ENCODE data around the gene TYK2. TPM values are rescaled to one million over a fixed set of nuclear protein-coding genes. Genes with fewer than 3 reads are reported as not detected.
"Not testable (repeated sequence)": the region's sequence is repeated elsewhere in the genome, so short reads cannot be mapped to it uniquely, and the experiment has no call there.

TYK2 gene
- total RNA-seq, 1 experiment from 2014 or later: 130 TPM

- DNase-seq: no peak
- no peak overlapping the region for H3K4me3 Mint-ChIP-seq (ENCODE audit: low read depth, unreplicated experiment)
- H3K27me3 Mint-ChIP-seq (ENCODE audit: unreplicated experiment): no peaks in the 10 kb centered on the region
- H3K36me3 Mint-ChIP-seq (ENCODE audit: insufficient read depth, unreplicated experiment): peaks cover 32% of the 10 kb centered on the region
- H3K27ac Mint-ChIP-seq (ENCODE audit: unreplicated experiment): no peak overlapping the region
- CTCF ChIA-PET: interaction anchor here (0.7 to 0.8 kb wide), 2 partner anchors 14 to 18 kb away, joined by 3 to 6 read pairs; no protein-coding TSS in a partner anchor
- no TSS peak for BruUV-seq (replicated peaks)
- TF ChIP-seq, protein P1, sequence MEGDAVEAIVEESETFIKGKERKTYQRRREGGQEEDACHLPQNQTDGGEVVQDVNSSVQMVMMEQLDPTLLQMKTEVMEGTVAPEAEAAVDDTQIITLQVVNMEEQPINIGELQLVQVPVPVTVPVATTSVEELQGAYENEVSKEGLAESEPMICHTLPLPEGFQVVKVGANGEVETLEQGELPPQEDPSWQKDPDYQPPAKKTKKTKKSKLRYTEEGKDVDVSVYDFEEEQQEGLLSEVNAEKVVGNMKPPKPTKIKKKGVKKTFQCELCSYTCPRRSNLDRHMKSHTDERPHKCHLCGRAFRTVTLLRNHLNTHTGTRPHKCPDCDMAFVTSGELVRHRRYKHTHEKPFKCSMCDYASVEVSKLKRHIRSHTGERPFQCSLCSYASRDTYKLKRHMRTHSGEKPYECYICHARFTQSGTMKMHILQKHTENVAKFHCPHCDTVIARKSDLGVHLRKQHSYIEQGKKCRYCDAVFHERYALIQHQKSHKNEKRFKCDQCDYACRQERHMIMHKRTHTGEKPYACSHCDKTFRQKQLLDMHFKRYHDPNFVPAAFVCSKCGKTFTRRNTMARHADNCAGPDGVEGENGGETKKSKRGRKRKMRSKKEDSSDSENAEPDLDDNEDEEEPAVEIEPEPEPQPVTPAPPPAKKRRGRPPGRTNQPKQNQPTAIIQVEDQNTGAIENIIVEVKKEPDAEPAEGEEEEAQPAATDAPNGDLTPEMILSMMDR (IDR thresholded peaks at IDR 0.05; ENCODE audit: unreplicated experiment): no peak
- no peaks in the 10 kb centered on the region for H3K4me1 Mint-ChIP-seq (ENCODE audit: low read depth, unreplicated experiment)
- intact Hi-C loops (cut with micrococcal nuclease; ENCODE audit: unreplicated experiment): no loop called here
- no peaks in the 10 kb centered on the region for H3K9me3 Mint-ChIP-seq (ENCODE audit: low read depth, unreplicated experiment)
Observed at GRCh38 chr19:10374931-10375330, 5.4 kb downstream of the TYK2 start.

DNA sequence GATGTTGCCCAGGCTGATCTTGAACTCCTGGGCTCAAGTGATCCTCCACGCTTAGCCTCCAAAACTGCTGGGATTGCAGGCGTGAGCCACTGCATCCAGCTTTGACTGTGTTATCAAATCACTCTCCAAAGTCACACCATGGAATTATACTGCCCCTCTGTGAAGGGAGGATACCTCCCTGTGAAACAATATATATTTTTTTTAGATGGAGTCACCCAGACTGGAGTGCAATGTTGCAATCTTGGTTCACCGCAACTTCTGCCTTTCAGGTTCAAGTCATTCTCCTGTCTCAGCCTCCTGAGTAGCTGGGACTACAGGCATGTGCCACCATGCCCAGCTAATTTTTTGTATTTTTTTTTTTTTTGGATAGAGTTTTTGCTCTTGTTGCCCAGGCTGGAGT, 7.7 kb downstream of the TYK2 start:
- Mint-ChIP-seq H3K9me3 (ENCODE audit: low read depth, unreplicated experiment) (no peaks in the 10 kb centered on the region), H3K27me3 (ENCODE audit: unreplicated experiment) (no peaks in the 10 kb centered on the region), H3K36me3 (ENCODE audit: insufficient read depth, unreplicated experiment) (peaks cover 25% of the 10 kb centered on the region), H3K4me1 (ENCODE audit: low read depth, unreplicated experiment) (no peaks in the 10 kb centered on the region), H3K4me3 (ENCODE audit: low read depth, unreplicated experiment) (no peak overlapping the region), H3K27ac (ENCODE audit: unreplicated experiment) (no peak overlapping the region)
- DNase-seq: no peak
- intact Hi-C loops (cut with micrococcal nuclease; ENCODE audit: unreplicated experiment): no loop called here
- CTCF ChIA-PET: interaction anchor here (0.7 kb wide), 1 partner anchor 114 kb away, joined by 3 read pairs; no protein-coding TSS in a partner anchor
- TF ChIP-seq, protein P1 (IDR thresholded peaks at IDR 0.05; ENCODE audit: unreplicated experiment): no peak
- no TSS peak for BruUV-seq (replicated peaks)

GRCh38 chr19:10368101-10368803, 12.1 kb downstream of the TYK2 start:
- H3K27ac Mint-ChIP-seq (ENCODE audit: unreplicated experiment): no peak overlapping the region
- intact Hi-C loops (cut with micrococcal nuclease; ENCODE audit: unreplicated experiment): no loop called here
- H3K4me1 Mint-ChIP-seq (ENCODE audit: low read depth, unreplicated experiment): no peaks in the 10 kb centered on the region
- BruUV-seq (replicated peaks): no TSS peak
- TF ChIP-seq, protein P1 (IDR thresholded peaks at IDR 0.05; ENCODE audit: unreplicated experiment): no peak
- DNase-seq: no peak
- no peak overlapping the region for H3K4me3 Mint-ChIP-seq (ENCODE audit: low read depth, unreplicated experiment)
- no peaks in the 10 kb centered on the region for H3K9me3 Mint-ChIP-seq (ENCODE audit: low read depth, unreplicated experiment)
- H3K36me3 Mint-ChIP-seq (ENCODE audit: insufficient read depth, unreplicated experiment): peaks cover 19% of the 10 kb centered on the region
- H3K27me3 Mint-ChIP-seq (ENCODE audit: unreplicated experiment): no peaks in the 10 kb centered on the region
- CTCF ChIA-PET: no interaction called here

DNA sequence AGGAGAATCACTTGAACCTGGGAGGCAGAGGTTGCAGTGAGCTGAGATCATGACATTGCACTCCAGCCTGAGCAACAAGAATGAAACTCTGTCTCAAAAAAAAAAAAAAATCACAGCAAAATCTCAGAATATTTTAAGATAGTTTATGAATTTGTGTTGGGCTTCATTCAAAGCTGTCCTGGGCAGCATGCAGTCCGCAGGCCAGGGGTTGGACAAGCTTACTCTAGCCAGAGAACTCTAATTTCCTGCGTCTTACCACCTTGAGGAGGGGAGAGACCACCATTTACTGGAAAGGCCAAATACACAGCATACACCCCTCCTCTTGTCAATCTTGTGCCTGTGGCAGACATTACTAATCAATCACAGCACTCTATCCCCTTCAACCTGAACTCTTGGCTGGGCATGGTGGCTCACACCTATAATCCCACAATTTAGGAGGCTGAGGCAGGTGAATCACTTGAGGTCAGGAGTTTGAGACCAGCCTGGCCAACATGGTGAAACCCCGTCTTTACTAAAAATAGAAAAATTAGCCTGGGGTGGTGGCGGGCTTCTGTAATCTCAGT, 13.3 kb downstream of the TYK2 start:
- H3K9me3 Mint-ChIP-seq (ENCODE audit: low read depth, unreplicated experiment): not testable (repeated sequence)

DNA sequence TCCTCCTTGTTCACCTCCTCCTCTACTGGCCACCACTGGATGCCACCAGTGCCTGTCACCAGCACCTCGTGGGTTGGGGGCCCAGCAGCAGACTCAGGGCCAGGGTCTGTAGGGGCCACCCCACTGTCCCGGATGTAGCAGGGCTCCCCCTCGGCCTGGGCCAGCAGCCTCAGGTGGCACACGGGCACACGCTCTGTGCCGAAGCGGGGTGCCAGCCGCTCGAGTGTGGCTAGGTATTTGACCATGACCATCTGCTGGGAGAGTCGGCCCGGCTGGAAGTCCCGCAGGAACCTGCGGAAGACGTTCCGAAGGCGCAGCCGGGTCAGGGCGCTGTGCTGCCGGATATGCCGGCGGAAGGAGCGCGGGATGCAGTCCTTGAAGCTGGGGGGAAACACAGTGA, 14.9 kb downstream of the TYK2 start:
- CTCF ChIA-PET: no interaction called here
- BruUV-seq (replicated peaks): no TSS peak

More for the DNA sequence above, 13.3 kb downstream of the TYK2 start:
- H3K4me3 Mint-ChIP-seq (ENCODE audit: low read depth, unreplicated experiment); H3K27me3 Mint-ChIP-seq (ENCODE audit: unreplicated experiment); H3K4me1 Mint-ChIP-seq (ENCODE audit: low read depth, unreplicated experiment); BruUV-seq (replicated peaks); H3K27ac Mint-ChIP-seq (ENCODE audit: unreplicated experiment); CTCF ChIA-PET; DNase-seq; intact Hi-C loops (cut with micrococcal nuclease; ENCODE audit: unreplicated experiment): not testable (repeated sequence)
- H3K36me3 Mint-ChIP-seq (ENCODE audit: insufficient read depth, unreplicated experiment): peaks cover 20% of the 10 kb centered on the region

More for the DNA sequence above, 14.9 kb downstream of the TYK2 start:
- Mint-ChIP-seq H3K9me3 (ENCODE audit: low read depth, unreplicated experiment) (no peaks in the 10 kb centered on the region), H3K27ac (ENCODE audit: unreplicated experiment) (no peak overlapping the region), H3K27me3 (ENCODE audit: unreplicated experiment) (no peaks in the 10 kb centered on the region), H3K4me3 (ENCODE audit: low read depth, unreplicated experiment) (no peak overlapping the region), H3K36me3 (ENCODE audit: insufficient read depth, unreplicated experiment) (peaks cover 26% of the 10 kb centered on the region), H3K4me1 (ENCODE audit: low read depth, unreplicated experiment) (no peaks in the 10 kb centered on the region)
- DNase-seq: no peak
- intact Hi-C loops (cut with micrococcal nuclease; ENCODE audit: unreplicated experiment): no loop called here
- TF ChIP-seq, protein P1 (IDR thresholded peaks at IDR 0.05; ENCODE audit: unreplicated experiment): no peak
